Activated CD8-positive, alpha-beta T cell treated with anti-CD3 and anti-CD28 coated beads for 36 hours (primary cell): ENCODE measurements around the gene CASP7. TPM values are rescaled to one million over a fixed set of nuclear protein-coding genes. Genes with fewer than 3 reads are reported as not detected.

Experiments used
- ATAC-seq: fragments of 200-7000 bp; cut with Tn5 transposase; one replicate; pipeline ENCODE4 v1.10.0; 2021; ENCODE audit warnings: mild to moderate bottlenecking, moderate library complexity
- CTCF ChIA-PET: fragments of 350-600 bp; sonication (Branson Sonifier 250); formaldehyde crosslinking; loops from one replicate; lab custom pipeline; 2021; ENCODE audit warnings: antibody characterized with exemption; lab: Charles Lee
- POLR2A ChIA-PET: fragments of 350-600 bp; sonication (Branson Sonifier 250); formaldehyde crosslinking; loops from one replicate; lab custom pipeline; 2021; ENCODE audit warnings: antibody characterized with exemption; lab: Charles Lee
- DNase-seq: peaks from one replicate; pipeline ENCODE4 v3.0.0-alpha.2; 2020
- H3K27ac Mint-ChIP-seq: one replicate; pipeline ENCODE4 v1.8.0; 2021; ENCODE audit warnings: mild to moderate bottlenecking, mixed read lengths
- H3K27me3 Mint-ChIP-seq: one replicate; pipeline ENCODE4 v1.8.0; 2021; ENCODE audit warnings: mixed read lengths
- H3K36me3 Mint-ChIP-seq: one replicate; pipeline ENCODE4 v1.8.0; 2021; ENCODE audit warnings: low read depth, mixed read lengths
- H3K4me1 Mint-ChIP-seq: one replicate; pipeline ENCODE4 v1.8.0; 2021; ENCODE audit warnings: low read depth, mixed read lengths
- H3K4me3 Mint-ChIP-seq: one replicate; pipeline ENCODE4 v1.8.0; 2021; ENCODE audit warnings: mild to moderate bottlenecking, moderate library complexity, mixed read lengths
- H3K9me3 Mint-ChIP-seq: one replicate; pipeline ENCODE4 v1.8.0; 2021; ENCODE audit warnings: mixed read lengths
- intact Hi-C: fragments of 100-400 bp; cut with micrococcal nuclease; formaldehyde crosslinking; loops from one replicate; pipeline ENCODE4 v1.10.0; 2022
- total RNA-seq, 2 experiments: library from RNA; stranded (reverse); gene quantifications; one replicate each; pipeline ENCODE4 v1.2.3, GENCODE V29; 2021
- TF ChIP-seq, protein P1 (sequence below): fragments of 200-600 bp; IDR thresholded peaks from one replicate; pipeline ENCODE4 v1.8.0; 2022; ENCODE audit warnings: antibody characterized with exemption, mild to moderate bottlenecking

Gene CASP7
- total RNA-seq, 2 experiments from 2014 or later = 23.7 to 24.2 TPM

DNA sequence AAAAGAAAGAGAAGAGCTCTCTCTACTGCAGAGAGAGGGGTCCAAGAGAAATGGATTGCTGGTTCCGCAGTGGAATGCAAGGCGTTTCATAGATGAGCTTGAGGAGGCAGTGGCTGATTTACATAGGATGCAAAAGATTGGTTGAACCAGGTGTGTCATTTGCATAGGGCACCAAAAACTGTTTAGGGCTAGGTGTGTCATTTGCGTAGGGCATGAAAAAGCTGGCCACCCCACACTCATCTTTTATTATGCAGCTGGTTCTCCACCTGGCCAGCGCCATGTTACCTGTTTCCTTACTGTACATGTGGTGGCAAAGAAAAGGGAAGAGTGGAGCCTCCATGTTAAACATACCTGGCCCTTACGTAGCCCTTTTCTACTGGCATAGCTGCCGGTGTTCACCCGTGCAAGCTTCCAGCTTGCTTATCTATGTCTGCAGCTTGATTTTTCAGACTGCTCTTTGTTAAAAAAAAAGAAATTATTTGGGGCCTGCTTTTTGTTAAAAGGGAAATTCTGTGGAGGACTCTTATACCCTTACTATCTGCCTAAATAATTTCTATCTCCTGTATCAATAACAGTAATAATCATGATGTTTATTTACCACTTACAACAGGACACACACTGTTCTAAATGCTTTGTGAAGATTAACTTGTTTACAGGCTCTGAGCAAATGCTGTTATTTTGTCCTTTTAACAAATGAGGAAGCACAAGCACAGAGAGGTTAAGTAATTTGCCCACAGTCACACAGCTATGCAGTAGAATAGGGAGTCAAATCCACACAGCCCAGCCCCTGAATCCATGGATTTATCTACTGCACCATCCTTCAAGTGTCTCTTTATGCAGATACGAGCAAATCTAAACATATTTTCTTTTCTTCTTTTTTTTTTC lies 33.3 kb downstream of the CASP7 start:
- H3K27me3 Mint-ChIP-seq = no peaks in the 10 kb centered on the region
- TF ChIP-seq, protein P1, sequence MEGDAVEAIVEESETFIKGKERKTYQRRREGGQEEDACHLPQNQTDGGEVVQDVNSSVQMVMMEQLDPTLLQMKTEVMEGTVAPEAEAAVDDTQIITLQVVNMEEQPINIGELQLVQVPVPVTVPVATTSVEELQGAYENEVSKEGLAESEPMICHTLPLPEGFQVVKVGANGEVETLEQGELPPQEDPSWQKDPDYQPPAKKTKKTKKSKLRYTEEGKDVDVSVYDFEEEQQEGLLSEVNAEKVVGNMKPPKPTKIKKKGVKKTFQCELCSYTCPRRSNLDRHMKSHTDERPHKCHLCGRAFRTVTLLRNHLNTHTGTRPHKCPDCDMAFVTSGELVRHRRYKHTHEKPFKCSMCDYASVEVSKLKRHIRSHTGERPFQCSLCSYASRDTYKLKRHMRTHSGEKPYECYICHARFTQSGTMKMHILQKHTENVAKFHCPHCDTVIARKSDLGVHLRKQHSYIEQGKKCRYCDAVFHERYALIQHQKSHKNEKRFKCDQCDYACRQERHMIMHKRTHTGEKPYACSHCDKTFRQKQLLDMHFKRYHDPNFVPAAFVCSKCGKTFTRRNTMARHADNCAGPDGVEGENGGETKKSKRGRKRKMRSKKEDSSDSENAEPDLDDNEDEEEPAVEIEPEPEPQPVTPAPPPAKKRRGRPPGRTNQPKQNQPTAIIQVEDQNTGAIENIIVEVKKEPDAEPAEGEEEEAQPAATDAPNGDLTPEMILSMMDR = no peak
- H3K36me3 Mint-ChIP-seq = peaks cover 23% of the 10 kb centered on the region
- intact Hi-C loops = no loop called here
- no peak overlapping the region for H3K27ac Mint-ChIP-seq
- peaks cover 9% of the 10 kb centered on the region for H3K4me1 Mint-ChIP-seq
- H3K4me3 Mint-ChIP-seq = no peak overlapping the region
- CTCF ChIA-PET = interaction anchor here (0.7 to 1.2 kb wide), 4 partner anchors 22 to 747 kb away, joined by 3 read pairs; no protein-coding TSS in a partner anchor
- no peaks in the 10 kb centered on the region for H3K9me3 Mint-ChIP-seq
- DNase-seq (no peak), ATAC-seq (no peak)
- POLR2A ChIA-PET = no interaction called here

DNA sequence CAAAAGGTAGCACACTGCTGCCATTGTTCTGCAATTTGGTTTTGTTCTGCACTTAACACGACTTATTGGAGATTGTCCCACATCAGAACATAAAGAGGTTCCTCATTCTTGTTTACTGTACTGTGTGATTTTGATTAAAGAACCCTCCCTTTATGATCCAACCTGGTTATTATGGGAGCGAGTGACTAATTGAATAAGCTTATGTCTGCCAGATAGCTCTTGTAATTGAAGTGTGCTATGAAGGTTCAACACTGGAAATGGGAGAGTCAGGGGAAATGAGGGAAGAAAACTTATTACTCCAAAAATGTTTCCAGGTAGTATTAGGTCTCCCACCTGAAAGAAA lies 33.9 kb downstream of the CASP7 start:
- Mint-ChIP-seq H3K27ac (no peak overlapping the region), H3K36me3 (peaks cover 26% of the 10 kb centered on the region), H3K27me3 (no peaks in the 10 kb centered on the region), H3K4me3 (no peak overlapping the region), H3K9me3 (no peaks in the 10 kb centered on the region), H3K4me1 (peaks cover 6% of the 10 kb centered on the region)
- intact Hi-C loops = no loop called here
- TF ChIP-seq, protein P1 = no peak
- CTCF ChIA-PET = interaction anchor here (0.8 to 1.2 kb wide), 2 partner anchors 35 to 304 kb away, joined by 3 read pairs; no protein-coding TSS in a partner anchor
- POLR2A ChIA-PET = interaction anchor here (0.8 kb wide), 1 partner anchor 33 kb away, joined by 3 read pairs; no protein-coding TSS in a partner anchor
- DNase-seq (no peak), ATAC-seq (no peak)

DNA sequence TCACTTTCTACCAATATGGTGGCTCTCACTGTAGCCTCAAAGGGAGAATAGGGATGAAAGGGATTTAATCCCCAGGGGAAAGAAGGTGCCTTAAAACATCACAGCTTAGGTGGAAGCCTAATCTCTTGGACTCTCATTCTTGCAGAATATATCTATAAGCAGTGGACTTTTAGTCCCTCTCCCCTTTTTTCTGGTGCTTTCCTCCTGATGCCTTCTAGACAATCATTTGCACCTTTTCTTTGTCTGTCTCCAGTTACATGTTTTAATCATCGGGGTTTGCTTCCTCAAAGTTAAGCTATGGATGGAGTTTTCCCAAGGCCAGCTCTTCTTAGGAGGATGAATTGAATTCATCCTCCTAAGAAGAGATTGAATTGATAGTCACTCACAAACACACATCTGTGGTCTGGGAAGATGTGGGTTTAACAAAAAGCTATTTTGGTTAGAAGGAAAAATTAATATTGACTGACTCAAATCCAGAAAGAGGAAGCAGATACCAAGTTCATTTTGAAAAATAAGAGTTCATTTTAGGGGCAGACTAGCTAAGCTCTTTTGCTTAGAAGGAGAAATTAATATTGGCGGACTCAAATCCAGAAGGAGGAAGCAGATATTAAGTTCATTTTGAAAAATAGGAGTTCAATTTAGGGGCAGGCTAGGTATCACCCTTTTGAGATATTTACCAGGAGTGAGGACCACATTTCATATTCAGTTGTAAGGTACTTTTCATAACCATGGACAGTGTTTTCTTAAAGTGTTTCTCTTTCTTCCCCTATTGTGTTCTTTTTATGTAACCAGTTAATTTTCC lies 36.6 kb downstream of the CASP7 start:
- ATAC-seq = no peak
- intact Hi-C loops = no loop called here
- Mint-ChIP-seq H3K36me3 (peaks cover 36% of the 10 kb centered on the region), H3K4me1 (peaks cover 6% of the 10 kb centered on the region), H3K9me3 (no peaks in the 10 kb centered on the region), H3K4me3 (no peak overlapping the region), H3K27ac (no peak overlapping the region), H3K27me3 (no peaks in the 10 kb centered on the region)
- TF ChIP-seq, protein P1 = no peak
- DNase-seq = no peak
- POLR2A ChIA-PET = no interaction called here
- CTCF ChIA-PET = interaction anchor here (0.7 to 1.0 kb wide), 2 partner anchors 12 to 64 kb away, joined by 3 read pairs; no protein-coding TSS in a partner anchor

DNA sequence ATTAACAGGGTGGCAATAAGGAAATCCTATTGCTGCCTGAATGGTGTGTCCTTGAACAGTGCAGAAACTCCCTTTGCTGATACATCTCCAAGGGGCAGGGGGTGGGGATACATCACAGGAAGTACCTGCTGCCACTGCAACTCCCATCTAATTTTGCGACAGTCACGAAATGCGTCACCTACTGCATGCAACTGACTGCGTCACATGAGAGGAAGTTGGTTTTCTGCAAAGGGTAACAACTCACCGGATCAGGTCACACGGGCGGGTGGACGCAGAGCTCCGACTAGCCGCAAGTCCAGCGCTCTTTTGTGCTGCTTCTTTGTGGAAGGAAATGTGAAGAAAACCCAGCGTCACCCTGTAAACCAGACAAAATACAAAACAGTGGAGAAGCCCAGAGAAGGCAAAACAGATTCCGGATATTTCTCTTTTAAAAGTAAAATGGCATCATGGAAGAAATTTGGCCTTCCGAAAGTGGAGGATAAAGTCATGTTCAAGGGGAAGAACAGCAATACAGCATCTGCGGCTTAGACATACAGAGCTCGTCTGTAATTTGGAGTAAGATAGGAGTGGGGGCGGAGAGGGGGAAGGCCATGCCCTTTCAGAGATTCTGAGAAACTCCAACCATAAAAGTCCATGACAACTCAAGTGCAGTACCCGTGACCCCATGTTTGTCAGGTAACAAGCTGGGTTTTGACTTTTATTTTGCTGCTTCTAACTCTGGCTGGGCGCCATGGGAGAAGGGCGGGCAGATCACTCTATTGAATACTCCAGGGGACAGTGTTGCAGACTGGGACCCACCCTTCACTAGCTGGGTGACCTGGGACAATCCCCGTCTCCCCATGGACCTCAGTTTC lies 39.5 kb downstream of the CASP7 start:
- ChIA-PET POLR2A (no interaction called here), CTCF (no interaction called here)
- peaks cover 6% of the 10 kb centered on the region for H3K4me1 Mint-ChIP-seq
- no peaks in the 10 kb centered on the region for H3K27me3 Mint-ChIP-seq
- H3K36me3 Mint-ChIP-seq = peaks cover 46% of the 10 kb centered on the region
- TF ChIP-seq, protein P1 = no peak
- ATAC-seq (no peak), DNase-seq (no peak)
- H3K27ac Mint-ChIP-seq = no peak overlapping the region
- intact Hi-C loops = no loop called here
- H3K4me3 Mint-ChIP-seq = no peak overlapping the region
- H3K9me3 Mint-ChIP-seq = no peaks in the 10 kb centered on the region
